Fibroblast of lung (primary cell): ENCODE results near the gene CRYGA. TPM values are rescaled to one million over a fixed set of nuclear protein-coding genes. Genes with fewer than 3 reads are reported as not detected.
"Not testable (repeated sequence)": the region's sequence is repeated elsewhere in the genome, so short reads cannot be mapped to it uniquely, and the experiment has no call there.

Source experiments
- DNase-seq, 2 donors: peaks; one replicate each; pipeline versions ENCODE4 v3.0.0 to v3.0.0-alpha.2; 2010; ENCODE audit warnings: low read depth in 2 of 2
- H2AFZ ChIP-seq: 2 replicates; pipeline ENCODE4 v1.5.1; 2012; ENCODE audit warnings: low read length, control low read depth, inconsistent platforms
- H3K27ac ChIP-seq: 2 replicates; pipeline ENCODE4 v1.5.1; 2011; ENCODE audit warnings: low read length, control low read depth; ENCODE audit not compliant: insufficient read depth
- H3K27me3 ChIP-seq: 2 replicates; pipeline ENCODE4 v1.5.1; 2011; ENCODE audit warnings: mild to moderate bottlenecking, low read length; ENCODE audit not compliant: control insufficient read depth, insufficient read depth
- H3K36me3 ChIP-seq: 2 replicates; pipeline ENCODE4 v1.5.1; 2011; ENCODE audit warnings: low read length; ENCODE audit not compliant: control insufficient read depth, insufficient read depth
- H3K4me1 ChIP-seq: 2 replicates; pipeline ENCODE4 v1.5.1; 2011; ENCODE audit warnings: low read length; ENCODE audit not compliant: control insufficient read depth, insufficient read depth; ENCODE audit errors: extremely low read depth
- H3K4me2 ChIP-seq: 2 replicates; pipeline ENCODE4 v1.5.1; 2011; ENCODE audit warnings: low read length, control low read depth; ENCODE audit not compliant: insufficient read depth; ENCODE audit errors: extremely low read depth
- H3K4me3 ChIP-seq, 4 experiments: fragments of 200-600 bp in 1 of 4; sonication (generic) in 1 of 4; replicated peaks in 1 of 4; 2 replicates each; pipeline ENCODE4 v1.5.1; 2011 to 2016; ENCODE audit warnings: low read length in 4 of 4, low read depth in 3 of 4, mild to moderate bottlenecking in 3 of 4, control low read depth in 2 of 4, inconsistent platforms in 1 of 4, mixed read lengths in 1 of 4; ENCODE audit not compliant: insufficient read depth in 1 of 4; ENCODE audit errors: control extremely low read depth in 1 of 4
- H3K79me2 ChIP-seq: 2 replicates; pipeline ENCODE4 v1.5.1; 2012; ENCODE audit warnings: mild to moderate bottlenecking, low read length, inconsistent platforms; ENCODE audit not compliant: control insufficient read depth, insufficient read depth
- H3K9ac ChIP-seq: 2 replicates; pipeline ENCODE4 v1.5.1; 2011; ENCODE audit warnings: mild to moderate bottlenecking, low read length, control low read depth; ENCODE audit not compliant: insufficient read depth
- H3K9me3 ChIP-seq: 2 replicates; pipeline ENCODE4 v1.5.1; 2012; ENCODE audit warnings: low read depth, low read length; ENCODE audit not compliant: control insufficient read depth, insufficient read depth
- H4K20me1 ChIP-seq: 2 replicates; pipeline ENCODE4 v1.5.1; 2011; ENCODE audit warnings: low read length; ENCODE audit not compliant: control insufficient read depth, insufficient read depth; ENCODE audit errors: extremely low read depth
- CTCF ChIP-seq, 2 donors: IDR thresholded peaks in 1 of 2; conservative IDR thresholded peaks in 1 of 2; 1 replicate in 1 of 2; 2 replicates in 1 of 2; pipeline ENCODE4 v1.5.1; 2011 to 2012; ENCODE audit warnings: low read length in 2 of 2, control low read depth in 1 of 2, inconsistent platforms in 1 of 2, low read depth in 1 of 2, mild to moderate bottlenecking in 1 of 2
- EZH2 ChIP-seq: IDR thresholded peaks from 2 replicates; pipeline ENCODE4 v1.5.1; 2012; ENCODE audit warnings: low read length, control low read depth, mild to moderate bottlenecking; ENCODE audit errors: missing control alignments
- polyA plus RNA-seq, 2 donors: library from polyadenylated mRNA; depleted of rRNA in 1 of 2; stranded (reverse) in 1 of 2; unstranded in 1 of 2; fragments of >200 nt; gene quantifications; 2 replicates each; pipeline ENCODE4 v1.2.1, GENCODE V29; 2011 to 2012; ENCODE audit warnings: missing spikeins in 1 of 2
- total RNA-seq: library from RNA; depleted of rRNA; stranded (reverse); fragments of >200 nt; gene quantifications from 2 replicates; pipeline ENCODE4 v1.2.1, GENCODE V29; 2014

The CRYGA gene
- total and polyA plus RNA-seq, 2 donors (not counting 1 experiment from before 2014, with no cell fraction given): not detected

- DNase-seq: no peak
- no peaks in the 10 kb centered on the region for H4K20me1 ChIP-seq
- no peaks in the 10 kb centered on the region for H3K79me2 ChIP-seq
- H3K4me1 ChIP-seq: no peaks in the 10 kb centered on the region
- H3K4me2 ChIP-seq: no peak overlapping the region
- no peaks in the 10 kb centered on the region for H3K9me3 ChIP-seq
- H2AFZ ChIP-seq: no peak overlapping the region
- TF ChIP-seq CTCF (conservative IDR thresholded peaks at IDR 0.05 in 1 of 2, IDR thresholded peaks at IDR 0.05 in 1 of 2; ENCODE audit: low read depth in 1 of 2, low read length in 2 of 2) (no peak), EZH2 (no peak)
- H3K4me3 ChIP-seq: no peak overlapping the region
- no peaks in the 10 kb centered on the region for H3K27me3 ChIP-seq
- H3K27ac ChIP-seq: no peak overlapping the region
- H3K9ac ChIP-seq: no peak overlapping the region
- no peaks in the 10 kb centered on the region for H3K36me3 ChIP-seq
Observed at GRCh38 chr2:208139447-208139846, 23.9 kb downstream of the CRYGA start.

GRCh38 chr2:208138334-208138733 lies 25.1 kb downstream of the CRYGA start:
- H2AFZ ChIP-seq, DNase-seq, H3K9me3 ChIP-seq, H3K27me3 ChIP-seq, H3K4me3 ChIP-seq, H4K20me1 ChIP-seq, H3K4me1 ChIP-seq, H3K79me2 ChIP-seq, H3K9ac ChIP-seq, H3K4me2 ChIP-seq, H3K27ac ChIP-seq, H3K36me3 ChIP-seq: not testable (repeated sequence)

- TF ChIP-seq CTCF (conservative IDR thresholded peaks at IDR 0.05 in 1 of 2, IDR thresholded peaks at IDR 0.05 in 1 of 2; ENCODE audit: low read depth in 1 of 2, low read length in 2 of 2): no peak
- no peak for TF ChIP-seq EZH2
- Histone ChIP-seq H3K27ac (no peak overlapping the region), H3K27me3 (no peaks in the 10 kb centered on the region), H3K9ac (no peak overlapping the region), H3K36me3 (no peaks in the 10 kb centered on the region), H4K20me1 (no peaks in the 10 kb centered on the region), H2AFZ (no peak overlapping the region), H3K79me2 (no peaks in the 10 kb centered on the region), H3K4me1 (no peaks in the 10 kb centered on the region), H3K4me2 (no peak overlapping the region), H3K9me3 (no peaks in the 10 kb centered on the region), H3K4me3 (no peak overlapping the region)
- no peak for DNase-seq
Observed at GRCh38 chr2:208136716-208137094, 26.7 kb downstream of the CRYGA start.
